Neural crest cell (in vitro differentiated cells): Measurements from ENCODE around the gene COX7C. TPM values are rescaled to one million over a fixed set of nuclear protein-coding genes. Genes with fewer than 3 reads are reported as not detected.

ENCODE experiments used
- DNase-seq: peaks from one replicate; pipeline ENCODE4 v3.0.0; 2021; ENCODE audit warnings: low read depth, mixed read lengths, low spot score
- H3K27ac Mint-ChIP-seq: one replicate; pipeline ENCODE4 v1.8.0; 2021; ENCODE audit warnings: mild to moderate bottlenecking, mixed read lengths; ENCODE audit not compliant: unreplicated experiment
- H3K27me3 Mint-ChIP-seq: 2 replicates; pipeline ENCODE4 v1.8.0; 2021; ENCODE audit warnings: low read depth, mild to moderate bottlenecking, mixed read lengths
- H3K36me3 Mint-ChIP-seq: 2 replicates; pipeline ENCODE4 v1.8.0; 2021; ENCODE audit warnings: low read depth, mild to moderate bottlenecking, mixed read lengths
- H3K4me1 Mint-ChIP-seq: 2 replicates; pipeline ENCODE4 v1.8.0; 2021; ENCODE audit warnings: mixed read lengths
- H3K4me3 Mint-ChIP-seq: one replicate; pipeline ENCODE4 v1.8.0; 2021; ENCODE audit warnings: mild to moderate bottlenecking, mixed read lengths
- H3K9me3 Mint-ChIP-seq: 2 replicates; pipeline ENCODE4 v1.8.0; 2021; ENCODE audit warnings: mixed read lengths
- total RNA-seq: library from RNA; stranded (reverse); gene quantifications from 2 replicates; pipeline ENCODE4 v1.2.1, GENCODE V29; 2021
- TF ChIP-seq, protein P1 (sequence below): fragments of 200-600 bp; sonication (generic); conservative IDR thresholded peaks from 2 replicates; pipeline ENCODE4 v1.5.0; 2021; ENCODE audit warnings: antibody characterized with exemption, mild to moderate bottlenecking

Gene COX7C
- total RNA-seq, 1 donor from 2014 or later = 515 TPM

DNA sequence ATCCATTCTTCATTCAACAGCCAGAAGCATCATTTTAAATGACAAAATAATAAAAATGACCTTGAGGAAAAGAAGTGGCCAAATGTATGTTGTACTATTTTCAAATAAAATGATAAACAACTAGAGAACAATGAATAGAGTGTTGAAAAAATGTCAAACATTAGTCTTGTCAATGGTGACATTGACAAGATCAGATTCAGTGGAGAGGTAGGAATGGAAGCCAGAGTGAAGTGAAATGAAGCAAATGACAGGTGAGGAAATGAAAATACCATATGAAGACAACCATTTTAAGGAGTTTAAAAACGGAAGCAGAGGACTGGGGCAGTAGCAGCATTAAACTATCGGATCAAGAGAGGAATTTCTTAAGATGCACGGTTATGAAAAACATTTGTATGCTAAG lies 38.2 kb upstream of the COX7C start:
- no peak overlapping the region for H3K4me3 Mint-ChIP-seq
- no peak for DNase-seq
- H3K36me3 Mint-ChIP-seq = peaks cover 3% of the 10 kb centered on the region
- H3K4me1 Mint-ChIP-seq = no peaks in the 10 kb centered on the region
- H3K27me3 Mint-ChIP-seq = no peaks in the 10 kb centered on the region
- H3K27ac Mint-ChIP-seq = no peak overlapping the region
- TF ChIP-seq, protein P1, sequence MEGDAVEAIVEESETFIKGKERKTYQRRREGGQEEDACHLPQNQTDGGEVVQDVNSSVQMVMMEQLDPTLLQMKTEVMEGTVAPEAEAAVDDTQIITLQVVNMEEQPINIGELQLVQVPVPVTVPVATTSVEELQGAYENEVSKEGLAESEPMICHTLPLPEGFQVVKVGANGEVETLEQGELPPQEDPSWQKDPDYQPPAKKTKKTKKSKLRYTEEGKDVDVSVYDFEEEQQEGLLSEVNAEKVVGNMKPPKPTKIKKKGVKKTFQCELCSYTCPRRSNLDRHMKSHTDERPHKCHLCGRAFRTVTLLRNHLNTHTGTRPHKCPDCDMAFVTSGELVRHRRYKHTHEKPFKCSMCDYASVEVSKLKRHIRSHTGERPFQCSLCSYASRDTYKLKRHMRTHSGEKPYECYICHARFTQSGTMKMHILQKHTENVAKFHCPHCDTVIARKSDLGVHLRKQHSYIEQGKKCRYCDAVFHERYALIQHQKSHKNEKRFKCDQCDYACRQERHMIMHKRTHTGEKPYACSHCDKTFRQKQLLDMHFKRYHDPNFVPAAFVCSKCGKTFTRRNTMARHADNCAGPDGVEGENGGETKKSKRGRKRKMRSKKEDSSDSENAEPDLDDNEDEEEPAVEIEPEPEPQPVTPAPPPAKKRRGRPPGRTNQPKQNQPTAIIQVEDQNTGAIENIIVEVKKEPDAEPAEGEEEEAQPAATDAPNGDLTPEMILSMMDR = no peak
- H3K9me3 Mint-ChIP-seq = peaks cover 3% of the 10 kb centered on the region

DNA sequence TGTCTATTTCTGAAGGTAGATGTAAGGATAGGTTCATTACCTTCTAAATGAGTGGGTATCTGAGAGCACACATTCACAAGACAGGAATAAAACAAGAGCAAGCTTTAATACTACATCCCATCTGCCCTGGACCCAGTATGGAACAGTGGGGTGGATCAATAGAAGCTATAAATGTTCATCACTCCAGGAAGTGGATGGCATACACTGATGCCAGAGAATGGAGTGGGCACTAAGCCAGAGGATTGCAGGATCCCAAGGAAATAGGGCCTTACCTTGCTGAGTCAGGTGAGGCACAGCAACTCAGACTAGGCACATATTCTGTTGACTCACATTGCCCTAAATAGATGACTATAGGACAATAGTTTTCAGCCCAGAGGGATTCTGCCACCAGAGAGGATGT lies 21.3 kb upstream of the COX7C start:
- TF ChIP-seq, protein P1 = no peak
- Mint-ChIP-seq H3K27ac (no peak overlapping the region), H3K9me3 (peaks cover 2% of the 10 kb centered on the region), H3K4me1 (no peaks in the 10 kb centered on the region), H3K4me3 (no peak overlapping the region), H3K36me3 (no peaks in the 10 kb centered on the region), H3K27me3 (no peaks in the 10 kb centered on the region)
- no peak for DNase-seq

DNA sequence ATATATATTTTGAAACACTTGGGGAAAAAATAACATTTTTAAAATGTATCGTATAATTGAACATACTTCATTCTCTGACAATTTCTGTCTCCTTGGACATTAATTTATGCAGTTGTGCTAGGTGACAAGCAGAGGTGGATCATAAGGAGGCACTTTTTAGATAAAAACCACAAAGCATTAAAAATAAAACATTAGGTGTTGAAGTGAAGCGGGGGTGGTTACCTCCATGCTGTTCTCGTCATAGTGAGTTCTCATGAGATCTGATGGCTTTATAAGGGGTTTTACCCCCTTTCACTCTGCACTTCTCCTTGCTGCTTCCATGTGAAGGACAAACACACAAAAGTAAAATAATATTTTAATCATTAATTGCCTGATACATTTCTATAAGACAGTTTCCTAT lies 11.9 kb upstream of the COX7C start:
- Mint-ChIP-seq H3K4me1 (no peaks in the 10 kb centered on the region), H3K27me3 (no peaks in the 10 kb centered on the region), H3K4me3 (no peak overlapping the region), H3K36me3 (no peaks in the 10 kb centered on the region), H3K27ac (no peak overlapping the region), H3K9me3 (peaks cover 8% of the 10 kb centered on the region)
- TF ChIP-seq, protein P1 = no peak
- DNase-seq = no peak

DNA sequence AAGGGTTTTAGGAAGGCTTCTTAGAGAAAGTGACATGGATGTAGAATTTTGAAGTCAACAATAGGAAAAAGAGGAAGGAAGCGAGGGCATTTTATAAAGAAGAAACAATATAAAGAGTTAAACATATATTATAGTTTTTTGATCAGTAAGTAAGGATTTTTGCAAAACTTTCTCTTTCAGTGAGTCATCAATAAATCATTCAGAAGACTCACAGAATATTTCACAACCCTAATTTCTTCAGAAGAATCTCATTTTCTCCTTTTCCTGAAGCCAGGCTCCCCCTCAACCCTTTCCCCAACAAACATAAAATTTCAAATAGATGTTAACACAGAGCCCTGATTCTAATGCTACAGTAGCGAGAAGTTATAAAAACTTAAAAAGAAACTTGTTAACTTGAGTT lies 4.3 kb upstream of the COX7C start:
- Mint-ChIP-seq H3K36me3 (peaks cover 10% of the 10 kb centered on the region), H3K4me1 (peaks cover 9% of the 10 kb centered on the region), H3K9me3 (peaks cover 14% of the 10 kb centered on the region), H3K4me3 (no peak overlapping the region), H3K27ac (no peak overlapping the region), H3K27me3 (peaks cover 8% of the 10 kb centered on the region)
- TF ChIP-seq, protein P1 = no peak
- DNase-seq = no peak

DNA sequence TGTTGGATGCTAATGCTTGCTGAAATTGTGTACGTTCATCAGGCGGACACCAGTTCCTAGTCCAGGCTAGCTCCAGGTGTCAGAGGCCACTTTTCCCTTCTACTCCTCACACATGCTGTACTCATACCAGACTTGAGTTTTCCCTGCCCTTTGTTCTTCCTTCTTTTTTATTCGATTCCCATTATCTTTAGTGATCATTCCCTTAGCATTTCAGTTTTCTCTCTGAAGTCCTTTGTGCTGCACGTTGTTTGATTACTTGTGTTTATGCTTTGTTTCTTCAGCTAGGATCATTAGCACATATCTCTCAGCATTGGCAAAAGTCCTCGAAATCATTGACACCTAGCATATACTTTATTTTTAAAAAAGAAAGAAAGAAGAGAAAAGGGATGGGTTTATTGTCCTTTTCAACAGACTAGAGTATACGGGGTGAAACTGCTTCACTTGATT lies 409 bp upstream of the COX7C start:
- Mint-ChIP-seq H3K4me3 (peak overlapping the region; percentile 100), H3K36me3 (peaks cover 33% of the 10 kb centered on the region), H3K27ac (peak overlapping the region; percentile 100), H3K4me1 (peaks cover 24% of the 10 kb centered on the region), H3K27me3 (peaks cover 6% of the 10 kb centered on the region), H3K9me3 (peaks cover 10% of the 10 kb centered on the region)
- TF ChIP-seq, protein P1 = no peak
- no peak for DNase-seq
